A673 (cell line): ENCODE measurements around the gene SH3TC2.

Experiments
- CTCF ChIP-seq: fragments of 300-800, 200-600 bp; sonication (generic); conservative IDR thresholded peaks from 2 replicates; pipeline ENCODE4 v1.5.1; 2017; ENCODE audit warnings: low read depth, mild to moderate bottlenecking, antibody characterized with exemption, low read length, moderate library complexity, mixed read lengths
- EZH2 ChIP-seq: fragments of 200-600 bp; sonication (generic); IDR thresholded peaks from 2 replicates; pipeline ENCODE4 v1.6.1; 2017; ENCODE audit warnings: borderline replicate concordance, low read depth, mild to moderate bottlenecking, mixed read lengths, antibody characterized with exemption, low read length; ENCODE audit not compliant: poor library complexity, severe bottlenecking

GRCh38 chr5:149018909-149019443 is 43.9 kb downstream of the SH3TC2 start:
- TF ChIP-seq CTCF (no peak), EZH2 (no peak)
